Breast epithelium (tissue), 3 donors: Measurements from ENCODE around the gene TTLL13.

Experiments
- CTCF ChIP-seq, 3 donors: fragments of 450-650 bp; IDR thresholded peaks; one replicate each; pipeline ENCODE4 v1.5.1; 2016 to 2017; ENCODE audit warnings: antibody characterized with exemption in 3 of 3, mild to moderate bottlenecking in 3 of 3, moderate library complexity in 3 of 3
- POLR2A ChIP-seq: fragments of 450-650 bp; IDR thresholded peaks from one replicate; pipeline ENCODE4 v1.6.1; 2016; ENCODE audit warnings: antibody characterized with exemption, mild to moderate bottlenecking, moderate library complexity
- POLR2AphosphoS5 ChIP-seq, 3 donors: sonication (generic); formaldehyde crosslinking; IDR thresholded peaks; one replicate each; pipeline ENCODE4 v1.6.1; 2017; ENCODE audit warnings: antibody characterized with exemption in 3 of 3

GRCh38 chr15:90207252-90207651 lies 42.1 kb upstream of the TTLL13 start:
- TF ChIP-seq POLR2A (no peak), CTCF (IDR thresholded peaks at IDR 0.05) (no peak), POLR2AphosphoS5 (IDR thresholded peaks at IDR 0.05) (no peak)
